Measurements from ENCODE around the gene HLA-DQA1. TPM values are rescaled to one million over a fixed set of nuclear protein-coding genes. Genes with fewer than 3 reads are reported as not detected.
A peak's percentile ranks its signal among the peaks of the same experiment; 100 is the strongest.

Gene HLA-DQA1
- total and polyA plus RNA-seq, 10 of the 15 experiments (the other 5 are each of a cell fraction or from before 2014, with no cell fraction given): 289 to 1,769 (median 460) TPM

DNA sequence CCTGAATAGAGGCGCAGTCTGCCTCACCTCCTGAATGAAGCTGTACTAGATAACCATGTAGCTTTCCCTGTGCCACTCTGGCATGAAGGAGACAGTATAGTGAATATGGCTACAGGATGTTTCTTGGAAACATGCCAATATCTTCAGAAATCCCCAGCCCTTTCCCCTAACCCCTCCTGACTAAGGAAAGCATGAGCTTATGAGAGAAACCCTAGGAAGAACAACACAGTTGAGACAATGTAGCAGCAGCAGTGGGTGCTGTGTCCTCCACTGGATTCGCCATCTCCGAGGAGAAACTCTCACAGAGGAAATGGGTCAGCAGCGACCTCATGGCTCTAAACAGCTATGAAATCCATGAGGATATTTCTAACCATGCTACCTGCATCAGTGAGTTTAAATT lies 6.7 kb downstream of the HLA-DQA1 start (continued):
- TF ChIP-seq, protein P1, sequence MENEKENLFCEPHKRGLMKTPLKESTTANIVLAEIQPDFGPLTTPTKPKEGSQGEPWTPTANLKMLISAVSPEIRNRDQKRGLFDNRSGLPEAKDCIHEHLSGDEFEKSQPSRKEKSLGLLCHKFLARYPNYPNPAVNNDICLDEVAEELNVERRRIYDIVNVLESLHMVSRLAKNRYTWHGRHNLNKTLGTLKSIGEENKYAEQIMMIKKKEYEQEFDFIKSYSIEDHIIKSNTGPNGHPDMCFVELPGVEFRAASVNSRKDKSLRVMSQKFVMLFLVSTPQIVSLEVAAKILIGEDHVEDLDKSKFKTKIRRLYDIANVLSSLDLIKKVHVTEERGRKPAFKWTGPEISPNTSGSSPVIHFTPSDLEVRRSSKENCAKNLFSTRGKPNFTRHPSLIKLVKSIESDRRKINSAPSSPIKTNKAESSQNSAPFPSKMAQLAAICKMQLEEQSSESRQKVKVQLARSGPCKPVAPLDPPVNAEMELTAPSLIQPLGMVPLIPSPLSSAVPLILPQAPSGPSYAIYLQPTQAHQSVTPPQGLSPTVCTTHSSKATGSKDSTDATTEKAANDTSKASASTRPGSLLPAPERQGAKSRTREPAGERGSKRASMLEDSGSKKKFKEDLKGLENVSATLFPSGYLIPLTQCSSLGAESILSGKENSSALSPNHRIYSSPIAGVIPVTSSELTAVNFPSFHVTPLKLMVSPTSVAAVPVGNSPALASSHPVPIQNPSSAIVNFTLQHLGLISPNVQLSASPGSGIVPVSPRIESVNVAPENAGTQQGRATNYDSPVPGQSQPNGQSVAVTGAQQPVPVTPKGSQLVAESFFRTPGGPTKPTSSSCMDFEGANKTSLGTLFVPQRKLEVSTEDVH (IDR thresholded peaks at IDR 0.05; ENCODE audit: low read depth, partially characterized antibody): no peak
- TF ChIP-seq TCF3 (IDR thresholded peaks at IDR 0.05; ENCODE audit: borderline replicate concordance, insufficient read depth, low read depth, low read length): no peak
- TF ChIP-seq ZNF24 (IDR thresholded peaks at IDR 0.05): no peak
- no peak for TF ChIP-seq ATF7 (IDR thresholded peaks at IDR 0.05; ENCODE audit: low read depth)
- TF ChIP-seq NR2C1 (IDR thresholded peaks at IDR 0.05): no peak

DNA sequence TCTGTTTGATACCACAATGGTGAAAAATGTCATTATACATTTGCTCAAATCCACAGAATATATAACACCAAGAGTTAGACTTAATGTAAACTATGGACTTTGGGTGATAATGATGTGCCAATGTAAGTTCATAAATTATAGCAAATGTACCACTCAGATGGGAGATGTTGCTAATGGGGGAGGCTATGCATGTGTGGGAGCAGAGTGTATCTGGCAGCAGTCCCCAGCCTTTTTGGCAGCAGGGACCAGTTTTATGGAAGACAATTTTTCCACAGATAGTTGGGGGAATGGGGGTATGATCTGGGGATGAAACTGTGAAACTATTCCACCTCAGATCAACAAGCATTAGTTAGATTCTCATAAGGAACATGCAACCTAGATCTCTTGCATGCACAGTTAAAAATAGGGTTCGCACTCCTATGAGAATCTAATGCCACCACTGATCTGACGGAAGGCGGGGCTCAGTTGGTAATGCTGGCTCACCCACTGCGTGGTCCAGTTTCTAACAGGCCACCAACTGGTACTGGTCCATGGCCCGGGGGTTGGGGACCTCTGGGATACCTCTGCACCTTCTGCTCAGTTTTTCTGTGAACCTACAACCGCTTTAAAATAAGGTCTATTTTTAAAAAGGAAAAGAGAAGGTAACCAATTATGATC lies 8.0 kb downstream of the HLA-DQA1 start:
- CTCF ChIA-PET: interaction anchor here (0.7 to 1.6 kb wide), 5 partner anchors 22 to 226 kb away, joined by 3 to 11 read pairs (median 4); no protein-coding TSS in a partner anchor
- FAIRE-seq (no peak), DNase-seq (ENCODE audit: low read depth, low spot score) (no peak), ATAC-seq (no peak)
- WGBS (ENCODE audit: insufficient coverage, insufficient replicate concordance, low lambda C conversion rate, missing lambda C conversion rate): 72% methylated on average over 6 of the region's 6 CpGs
- Histone ChIP-seq H3K36me3 (ENCODE audit: control insufficient read depth in 2 of 2, insufficient read depth in 2 of 2, low read length in 1 of 2) (no peaks in the 10 kb centered on the region; a peak in 3 of 4 replicates), H3K79me2 (ENCODE audit: control insufficient read depth, insufficient read depth, low read length) (peaks cover 22% of the 10 kb centered on the region), H4K20me1 (ENCODE audit: control insufficient read depth, insufficient read depth) (no peaks in the 10 kb centered on the region), H2AFZ (ENCODE audit: control insufficient read depth, low read depth, low read length) (no peak overlapping the region), H3K4me2 (ENCODE audit: control insufficient read depth, insufficient read depth) (no peak overlapping the region), H3K4me1 (ENCODE audit: control insufficient read depth, insufficient read depth, low read length) (peaks cover 4% of the 10 kb centered on the region), H3K4me3 (no peak overlapping the region), H3K27me3 (replicated peaks in 1 of 2; ENCODE audit: control insufficient read depth in 2 of 2, insufficient read depth in 2 of 2, low read length in 1 of 2) (no peaks in the 10 kb centered on the region), H3K9me3 (replicated peaks; ENCODE audit: control insufficient read depth, insufficient read depth, low read length) (no peaks in the 10 kb centered on the region; the same call in 2 of the 3 replicates), H3K27ac (ENCODE audit: control insufficient read depth, insufficient read depth) (no peak overlapping the region), H3K9ac (ENCODE audit: control insufficient read depth, insufficient read depth, low read length) (no peak overlapping the region)
- POLR2A ChIA-PET: interaction anchor here (0.9 to 2.5 kb wide), 3 partner anchors 7 to 56 kb away, joined by 3 to 14 read pairs (median 4); partner anchors contain the start of genes HLA-DQA1 and HLA-DRB1
- RAD21 ChIA-PET (ENCODE audit: unreplicated experiment): interaction anchor here (1.2 to 1.6 kb wide), 2 partner anchors 47 to 203 kb away, joined by 3 to 5 read pairs; no protein-coding TSS in a partner anchor
- SMC1A ChIA-PET (ENCODE audit: uncharacterized antibody, unreplicated experiment): interaction anchor here (1.1 to 1.7 kb wide), 8 partner anchors 10 to 213 kb away, joined by 3 to 9 read pairs (median 4); no protein-coding TSS in a partner anchor
- BruUV-seq (replicated peaks): no TSS peak
- TF ChIP-seq, protein P2, sequence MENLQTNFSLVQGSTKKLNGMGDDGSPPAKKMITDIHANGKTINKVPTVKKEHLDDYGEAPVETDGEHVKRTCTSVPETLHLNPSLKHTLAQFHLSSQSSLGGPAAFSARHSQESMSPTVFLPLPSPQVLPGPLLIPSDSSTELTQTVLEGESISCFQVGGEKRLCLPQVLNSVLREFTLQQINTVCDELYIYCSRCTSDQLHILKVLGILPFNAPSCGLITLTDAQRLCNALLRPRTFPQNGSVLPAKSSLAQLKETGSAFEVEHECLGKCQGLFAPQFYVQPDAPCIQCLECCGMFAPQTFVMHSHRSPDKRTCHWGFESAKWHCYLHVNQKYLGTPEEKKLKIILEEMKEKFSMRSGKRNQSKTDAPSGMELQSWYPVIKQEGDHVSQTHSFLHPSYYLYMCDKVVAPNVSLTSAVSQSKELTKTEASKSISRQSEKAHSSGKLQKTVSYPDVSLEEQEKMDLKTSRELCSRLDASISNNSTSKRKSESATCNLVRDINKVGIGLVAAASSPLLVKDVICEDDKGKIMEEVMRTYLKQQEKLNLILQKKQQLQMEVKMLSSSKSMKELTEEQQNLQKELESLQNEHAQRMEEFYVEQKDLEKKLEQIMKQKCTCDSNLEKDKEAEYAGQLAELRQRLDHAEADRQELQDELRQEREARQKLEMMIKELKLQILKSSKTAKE (IDR thresholded peaks at IDR 0.05; ENCODE audit: low read depth, poor library complexity, severe bottlenecking): no peak
- TF ChIP-seq POLR2A (IDR thresholded peaks at IDR 0.05; ENCODE audit: low read depth, low read length): peak; percentile 53
- peak; percentile 79 for TF ChIP-seq POLR2AphosphoS5 (IDR thresholded peaks at IDR 0.05; ENCODE audit: low read length)
- in situ Hi-C loops (cut with MboI) (no loop called here), intact Hi-C loops (cut with micrococcal nuclease; ENCODE audit: unreplicated experiment) (no loop called here)
